Medulla oblongata (tissue), 1 donor: Measurements from ENCODE around the gene ACTN1.
A peak's percentile ranks its signal among the peaks of the same experiment; 100 is the strongest.

ENCODE experiments used
- DNase-seq: peaks from one replicate; pipeline ENCODE4 v3.0.0-alpha.2; 2015; ENCODE audit errors: extremely low spot score

Gene ACTN1

DNA sequence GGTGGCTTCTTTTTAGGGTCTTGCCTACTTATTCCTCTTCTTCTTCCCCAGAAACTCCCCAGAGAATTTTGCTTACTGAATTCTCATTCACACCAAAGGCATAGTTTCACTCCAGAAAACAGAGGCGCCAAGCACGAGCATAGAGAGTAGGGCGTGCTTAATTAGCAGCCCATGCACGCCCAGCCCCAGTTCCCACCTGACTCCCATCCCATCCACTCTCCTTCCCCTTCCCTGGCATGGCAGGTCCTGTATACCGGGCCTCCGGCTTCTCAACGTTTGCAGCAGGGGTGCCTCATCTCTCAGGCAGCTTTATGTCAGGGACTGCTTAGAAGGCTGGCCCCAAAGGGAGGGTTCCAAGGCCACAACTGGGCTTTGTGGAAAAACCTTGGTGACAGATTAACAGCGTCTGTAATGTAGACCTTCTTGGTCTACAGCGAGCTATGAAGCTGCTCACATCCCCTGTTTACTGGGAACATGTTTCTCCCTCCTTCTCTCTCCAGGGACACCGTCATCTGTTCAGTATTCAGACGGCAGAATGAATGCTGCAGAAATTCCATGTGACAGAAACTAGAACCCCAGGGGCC lies 62.7 kb downstream of the ACTN1 start:
- DNase-seq, result no peak

DNA sequence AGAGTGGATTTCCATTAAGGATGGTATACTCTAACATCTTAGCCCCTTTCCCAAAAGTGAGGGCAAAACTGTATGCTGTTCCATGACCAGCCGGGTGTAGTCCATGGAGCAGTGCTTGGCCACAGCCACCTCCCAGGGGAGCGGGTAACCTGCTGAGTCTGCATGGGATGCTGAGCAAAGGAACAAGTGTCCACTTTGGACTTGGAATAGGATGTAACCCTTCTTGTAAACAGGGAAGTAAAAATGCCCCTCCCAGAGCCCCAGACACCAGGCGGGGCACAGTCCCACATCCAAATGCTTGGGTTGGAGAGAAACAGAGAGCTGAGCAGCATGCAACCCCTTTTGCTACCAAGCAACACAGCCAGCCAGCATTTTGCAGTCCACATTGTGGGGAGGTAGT lies 65.6 kb downstream of the ACTN1 start:
- no peak for DNase-seq

DNA sequence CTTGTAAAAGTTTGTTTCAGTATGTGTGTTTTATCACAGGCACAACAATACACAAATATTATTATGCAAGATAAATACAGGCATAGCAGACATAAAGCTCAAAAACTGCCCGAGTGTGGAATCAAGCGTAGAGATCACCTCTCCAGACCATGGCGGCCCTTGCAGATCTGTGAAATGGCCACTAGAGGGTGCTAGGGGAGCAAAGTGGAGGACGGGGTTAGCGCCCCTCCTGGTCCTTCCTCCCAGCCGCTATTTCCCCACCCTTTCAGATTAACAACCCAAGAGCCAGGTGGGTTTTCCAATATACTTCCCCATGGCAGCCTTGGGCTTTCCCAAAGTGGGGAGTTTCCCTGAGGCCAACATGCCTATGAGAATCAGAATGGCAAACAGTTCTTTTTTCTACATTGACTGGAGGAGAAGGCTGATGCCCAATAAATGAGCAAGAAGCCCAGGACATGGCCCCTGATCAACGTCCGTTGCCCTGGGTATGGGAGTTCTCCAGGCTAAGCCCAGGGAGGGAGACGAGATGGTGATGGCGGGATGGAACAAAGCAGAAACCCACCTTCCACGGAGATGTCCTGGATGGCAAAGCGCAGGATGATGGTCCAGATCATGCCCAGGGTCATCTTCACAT lies 67.4 kb downstream of the ACTN1 start:
- peak; percentile 86 for DNase-seq

DNA sequence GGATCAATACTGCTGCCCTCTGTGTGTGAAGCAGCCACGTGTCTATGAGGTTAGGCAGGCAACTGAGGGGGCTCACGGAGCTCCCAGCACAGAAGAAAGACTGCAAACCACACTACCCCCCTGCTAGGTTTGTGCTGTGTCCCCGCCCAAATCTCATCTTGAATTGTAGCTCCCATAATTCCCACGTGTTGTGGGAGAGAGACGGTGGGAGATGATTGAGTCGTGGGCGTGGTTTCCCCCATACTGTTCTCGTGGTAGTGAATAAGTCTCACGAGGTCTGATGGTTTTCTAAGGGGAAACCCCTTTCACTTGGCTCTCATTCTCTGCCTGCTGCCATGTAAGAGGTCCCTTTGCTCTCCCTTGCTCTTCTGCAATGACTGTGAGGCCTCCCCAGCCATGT lies 68.6 kb downstream of the ACTN1 start:
- no peak for DNase-seq

DNA sequence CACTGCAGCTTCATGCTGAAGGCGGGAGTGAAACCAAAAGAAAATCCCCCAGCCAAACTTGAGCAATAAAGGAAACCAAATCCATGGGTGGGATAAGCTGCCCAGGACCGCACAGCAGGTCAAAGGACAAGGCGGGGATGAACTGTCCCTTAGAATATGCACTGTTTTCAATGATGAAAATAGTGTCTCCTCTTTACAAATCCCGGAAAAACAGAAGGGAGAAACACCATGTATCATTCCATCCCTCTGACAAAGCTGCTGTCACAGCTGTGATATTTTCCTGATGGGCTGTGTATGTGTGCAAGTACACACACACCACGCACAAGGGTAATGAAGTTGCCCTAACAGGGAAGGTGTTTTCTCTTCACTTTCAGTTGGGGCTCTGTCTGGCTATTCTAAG lies 70.3 kb downstream of the ACTN1 start:
- DNase-seq, result no peak

DNA sequence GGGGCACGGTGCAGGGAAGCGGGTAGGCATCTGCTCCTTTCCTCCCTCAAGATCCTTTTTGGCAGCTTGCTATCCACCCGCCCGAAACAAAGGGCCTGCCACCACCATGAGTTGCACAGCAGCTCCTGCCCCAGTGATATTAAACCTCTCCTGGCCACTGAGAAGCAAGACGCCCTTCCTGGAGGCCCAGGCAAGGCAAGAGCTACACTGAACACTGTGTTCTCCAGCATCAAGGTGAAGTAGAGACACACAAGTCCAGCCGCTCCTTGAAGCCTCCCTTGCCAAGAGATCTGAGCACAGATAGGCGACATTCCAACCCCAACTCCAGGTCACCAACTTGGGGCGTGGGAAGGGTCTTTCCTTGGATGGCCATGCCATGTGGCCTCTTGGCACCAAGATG lies 70.9 kb downstream of the ACTN1 start:
- no peak for DNase-seq

DNA sequence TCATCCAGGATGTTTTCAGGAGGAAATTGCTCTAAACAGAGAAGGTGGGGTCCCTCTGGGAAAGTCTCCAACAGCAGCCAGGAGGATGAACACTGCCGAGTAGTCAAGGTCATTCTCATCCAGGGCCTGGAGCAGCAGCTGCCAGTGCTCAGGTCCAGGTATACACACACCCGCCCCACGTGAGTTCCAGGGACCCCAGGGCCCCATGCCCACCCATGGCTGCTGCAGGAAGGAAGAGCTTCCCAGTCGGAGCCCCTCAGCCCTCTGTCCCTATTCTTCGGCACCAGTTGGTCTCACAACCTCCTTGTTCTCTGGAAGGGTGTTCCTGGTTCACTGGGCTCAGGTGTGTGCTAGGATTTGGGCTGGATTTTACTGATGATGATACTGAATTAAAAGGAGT lies 72.7 kb downstream of the ACTN1 start:
- DNase-seq, result no peak

DNA sequence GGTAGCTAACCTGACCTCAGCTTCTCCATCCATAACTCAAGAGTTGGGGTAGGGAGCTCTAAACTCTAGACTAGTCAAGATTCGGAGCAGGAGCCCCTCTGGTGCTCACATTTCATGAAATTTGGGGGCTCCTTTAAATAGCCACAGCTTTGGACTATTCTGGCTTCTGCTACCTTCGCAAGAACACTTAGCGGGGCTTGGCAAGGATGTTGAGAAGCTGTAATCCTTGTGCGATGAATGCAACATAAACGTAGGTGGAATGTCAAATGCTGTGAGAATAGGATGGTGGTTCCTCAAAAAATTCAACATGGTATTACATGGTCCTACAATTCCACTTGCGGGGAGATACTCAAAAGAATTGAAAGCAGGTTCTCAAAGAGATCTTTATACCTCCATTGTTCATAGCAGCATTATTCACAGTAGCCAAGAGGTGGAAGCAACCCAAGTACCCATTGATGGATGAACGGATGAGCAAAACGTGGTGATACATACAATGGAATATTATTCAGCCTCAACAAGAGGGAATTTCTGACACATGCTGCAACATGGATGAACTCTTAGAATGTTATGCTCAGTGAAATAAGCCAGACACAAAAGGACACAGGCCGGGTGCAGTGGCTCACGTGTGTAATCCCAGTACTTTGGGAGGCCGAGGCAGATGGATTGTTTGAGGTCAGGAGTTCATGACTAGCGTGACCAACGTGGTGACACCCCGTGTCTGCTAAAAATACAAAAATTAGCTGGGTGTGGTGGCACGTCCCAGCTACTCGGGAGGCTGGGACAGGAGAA lies 73.8 kb downstream of the ACTN1 start:
- DNase-seq, result no peak

DNA sequence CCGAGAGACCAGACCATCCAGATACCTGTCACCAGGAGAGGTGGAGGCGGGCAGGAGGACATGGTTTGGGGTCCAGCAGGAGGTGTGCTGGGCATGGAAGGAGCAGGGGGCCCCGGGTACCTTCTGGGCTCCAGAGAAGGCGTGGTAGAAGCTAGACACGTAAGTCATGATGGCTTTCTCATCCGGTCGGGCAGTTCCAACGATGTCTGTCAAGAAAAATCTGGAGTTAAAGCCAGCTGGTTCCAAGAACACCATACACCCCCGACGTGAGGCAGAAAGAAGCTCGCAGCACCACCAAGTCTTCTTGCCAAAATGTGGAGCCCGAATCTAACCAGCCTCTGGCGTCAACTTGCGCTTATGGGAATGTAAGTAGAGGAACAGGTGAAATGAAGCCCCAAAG lies 76.7 kb downstream of the ACTN1 start:
- DNase-seq, result no peak

DNA sequence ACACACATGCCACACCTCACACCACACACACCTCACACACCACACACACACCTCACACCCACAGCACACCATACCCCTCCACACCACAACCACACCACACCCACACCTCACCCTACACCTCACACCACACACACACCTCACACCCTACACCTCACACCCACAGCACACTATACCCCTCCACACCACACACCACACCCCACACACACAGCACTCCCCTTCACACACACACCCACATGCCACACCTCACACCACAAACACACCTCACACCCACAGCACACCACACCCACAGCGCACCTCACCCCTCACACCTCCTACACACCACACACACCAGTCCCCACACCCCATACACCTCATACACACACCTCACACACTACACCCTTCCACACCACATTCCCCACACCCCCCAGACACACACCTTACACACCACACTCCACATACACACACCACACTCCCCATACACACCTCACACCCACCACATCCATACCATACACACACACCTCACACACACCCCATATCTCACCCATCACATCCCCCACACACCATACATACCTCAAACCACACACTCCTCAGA lies 80.0 kb downstream of the ACTN1 start:
- DNase-seq, result no peak

DNA sequence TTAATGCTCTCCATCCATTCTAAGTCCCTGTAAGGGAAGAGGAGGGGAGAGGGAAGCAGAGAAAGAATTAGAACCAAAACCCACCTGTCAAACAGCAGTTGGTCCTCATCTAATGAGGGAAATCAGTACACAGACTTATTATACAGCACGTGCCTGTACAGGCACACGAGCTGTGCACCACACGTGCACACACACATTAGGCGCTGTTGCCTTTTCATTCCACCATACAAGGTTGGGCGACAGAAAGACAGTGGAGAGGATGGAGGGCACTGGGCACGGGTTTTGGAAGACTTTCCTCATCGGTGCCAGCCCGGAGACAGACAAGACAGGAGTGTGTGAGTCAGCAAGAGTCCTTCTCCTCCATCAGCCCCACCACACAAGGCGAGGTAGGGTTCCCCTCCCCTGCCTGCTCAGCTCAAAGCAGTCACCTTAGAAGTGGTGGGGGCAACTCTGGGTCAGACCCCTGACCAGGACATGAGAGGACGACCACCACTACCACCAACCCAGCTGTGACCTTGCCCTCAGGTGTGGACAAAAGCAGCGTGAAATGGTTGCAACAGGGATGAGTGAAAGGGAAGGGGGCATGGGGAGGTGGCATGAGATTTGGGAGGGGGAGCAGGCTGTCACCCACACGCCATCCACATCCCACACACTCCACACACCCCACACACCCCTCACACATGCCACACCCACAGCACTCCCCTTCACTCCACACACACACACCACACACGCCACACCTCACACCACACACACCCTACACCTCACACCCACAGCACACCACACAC lies 80.7 kb downstream of the ACTN1 start:
- no peak for DNase-seq

DNA sequence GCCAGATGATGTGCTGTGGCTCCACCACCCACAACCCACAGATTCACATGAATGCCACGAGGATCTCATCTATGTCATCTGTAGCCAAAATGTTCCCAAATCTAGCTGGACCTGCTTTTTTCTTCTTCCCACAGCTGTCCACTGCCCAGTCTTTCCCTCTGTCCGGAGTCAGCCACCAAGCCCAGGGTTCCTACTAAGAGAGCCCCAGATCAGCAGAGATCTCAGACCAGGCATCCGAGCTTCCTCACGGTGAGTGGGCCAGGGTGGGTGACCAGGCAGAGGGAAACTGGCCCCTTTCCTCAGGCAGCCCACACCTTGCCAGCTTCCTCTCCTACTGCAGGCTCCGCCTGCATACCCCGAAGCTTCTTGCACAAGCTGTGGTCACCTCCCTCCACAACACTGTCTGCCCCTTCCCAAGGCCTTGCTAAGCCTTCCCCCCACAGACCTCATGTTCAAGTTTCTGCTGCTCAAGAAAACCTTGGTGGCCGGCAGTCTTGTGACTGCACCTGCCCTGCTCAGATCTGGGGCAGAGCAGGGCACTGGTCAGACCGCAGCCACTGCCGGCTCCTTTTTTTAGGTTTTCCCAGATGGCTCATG lies 81.4 kb downstream of the ACTN1 start:
- DNase-seq, result no peak

DNA sequence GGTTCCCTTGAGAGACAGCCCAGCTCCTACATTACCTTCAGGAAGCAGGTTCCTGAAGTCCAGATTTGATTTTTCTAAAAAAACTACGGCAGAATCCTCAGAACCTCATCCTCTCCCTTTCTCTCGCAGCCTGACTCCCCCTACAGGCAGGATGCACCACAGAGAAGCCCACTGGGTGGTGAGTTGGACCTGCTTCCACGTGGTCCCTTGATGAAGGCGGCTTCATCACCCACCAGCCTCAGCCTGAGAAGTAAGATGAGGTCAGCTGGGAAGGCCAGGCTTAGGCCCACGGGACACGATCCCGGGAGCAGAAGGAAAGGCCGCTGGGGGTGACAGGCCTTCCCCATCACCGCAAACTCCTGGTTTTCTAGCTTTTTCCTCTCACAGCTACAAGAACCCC lies 83.0 kb downstream of the ACTN1 start:
- no peak for DNase-seq

DNA sequence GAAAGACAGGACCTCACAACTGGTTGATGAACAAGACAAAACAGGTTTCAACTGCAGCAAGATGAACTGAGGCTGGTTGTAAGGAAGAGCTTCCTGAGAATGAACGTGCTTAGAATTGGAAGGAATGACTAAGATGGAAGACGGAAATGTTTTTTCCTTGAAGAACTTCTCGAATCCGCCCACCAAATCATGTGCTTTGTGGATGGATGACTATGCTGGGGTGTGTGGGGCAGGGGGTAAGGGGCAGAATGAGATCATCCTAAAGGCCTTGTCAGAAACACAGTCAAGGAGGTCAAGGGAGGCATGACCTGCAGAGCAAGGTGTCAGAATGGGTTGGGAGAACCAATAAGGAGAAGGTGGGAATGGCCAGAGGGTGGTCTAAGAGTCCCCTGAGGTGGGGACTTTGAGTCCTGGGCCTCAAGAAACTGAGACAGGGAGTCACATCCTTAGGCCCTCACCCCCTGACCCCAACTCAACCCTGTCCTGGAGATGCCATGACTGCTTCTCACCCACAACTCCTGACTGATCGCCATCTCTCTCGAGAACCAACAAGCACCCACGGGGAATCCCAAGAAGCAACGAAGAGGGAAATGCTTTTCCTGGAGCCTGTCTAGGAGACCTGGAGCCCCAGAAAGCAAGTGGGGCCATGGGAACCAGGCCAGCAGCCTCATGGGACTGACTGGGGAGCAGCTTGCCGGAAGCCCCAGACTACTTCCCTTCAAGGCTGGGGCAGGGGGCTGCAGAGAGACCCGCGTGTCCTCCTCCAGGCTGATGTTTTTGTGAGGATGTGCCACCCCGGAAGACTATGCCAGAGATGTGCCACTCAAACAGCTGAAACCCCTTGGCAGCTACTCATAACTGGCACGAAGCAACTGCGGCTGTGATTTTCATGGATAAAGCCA lies 84.0 kb downstream of the ACTN1 start:
- no peak for DNase-seq

DNA sequence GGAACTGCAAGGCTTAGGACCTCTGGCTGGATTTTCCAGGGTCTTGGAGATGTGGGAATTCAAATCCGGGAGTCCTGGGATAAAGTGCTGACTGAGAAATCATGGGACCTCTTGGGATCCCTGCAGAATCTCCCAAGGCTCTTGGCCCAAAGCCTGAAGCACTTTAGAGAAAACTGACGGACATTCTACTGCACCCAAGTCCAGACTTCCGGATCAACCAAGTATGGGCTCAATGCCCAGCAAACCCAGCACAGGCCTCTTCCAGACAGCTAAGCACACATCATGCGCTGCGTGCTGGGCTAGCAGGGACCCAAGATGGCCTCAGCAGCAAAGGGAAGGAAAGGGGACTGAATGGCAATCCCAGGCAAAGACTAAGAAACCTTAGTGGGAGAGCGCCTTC lies 85.0 kb downstream of the ACTN1 start:
- DNase-seq, result no peak

DNA sequence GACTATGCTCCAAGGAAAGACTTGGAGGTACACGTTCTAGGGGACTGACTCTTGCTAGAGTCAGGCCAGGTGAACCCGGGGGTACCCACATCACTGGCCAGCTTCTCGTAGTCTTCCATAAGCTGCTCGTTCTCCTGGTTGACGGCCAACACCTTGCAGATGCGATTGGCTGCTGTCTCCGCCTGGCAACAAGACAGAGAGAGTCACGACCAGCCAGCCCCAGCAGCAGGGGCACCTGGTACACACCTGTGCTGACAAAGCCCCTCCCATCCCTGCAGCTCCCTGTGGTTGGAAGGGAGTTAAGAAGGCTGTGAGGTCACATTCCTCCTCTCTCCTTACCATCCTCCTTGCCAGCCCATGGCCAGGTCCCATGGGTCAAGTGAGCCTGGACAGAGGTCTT lies 85.5 kb downstream of the ACTN1 start:
- DNase-seq, result no peak

DNA sequence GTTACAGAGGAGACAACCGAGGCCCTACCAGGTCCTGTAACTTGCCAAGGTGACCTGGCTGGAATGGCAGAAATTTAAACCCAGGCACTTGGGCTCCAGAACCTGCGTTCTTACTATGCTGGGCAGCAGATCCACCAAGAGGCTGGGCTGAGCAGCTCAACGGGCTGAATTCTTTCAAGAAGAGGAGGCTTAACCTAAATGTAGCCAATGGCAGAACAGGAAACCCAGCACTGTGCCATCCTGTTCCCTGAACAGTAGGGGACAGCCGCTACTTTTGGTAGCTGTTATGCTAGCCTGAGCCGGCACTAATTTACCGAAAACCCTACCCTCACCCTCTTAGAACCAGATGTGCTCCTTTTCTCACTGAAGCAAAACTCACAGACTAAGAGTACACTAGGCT lies 86.1 kb downstream of the ACTN1 start:
- no peak for DNase-seq

DNA sequence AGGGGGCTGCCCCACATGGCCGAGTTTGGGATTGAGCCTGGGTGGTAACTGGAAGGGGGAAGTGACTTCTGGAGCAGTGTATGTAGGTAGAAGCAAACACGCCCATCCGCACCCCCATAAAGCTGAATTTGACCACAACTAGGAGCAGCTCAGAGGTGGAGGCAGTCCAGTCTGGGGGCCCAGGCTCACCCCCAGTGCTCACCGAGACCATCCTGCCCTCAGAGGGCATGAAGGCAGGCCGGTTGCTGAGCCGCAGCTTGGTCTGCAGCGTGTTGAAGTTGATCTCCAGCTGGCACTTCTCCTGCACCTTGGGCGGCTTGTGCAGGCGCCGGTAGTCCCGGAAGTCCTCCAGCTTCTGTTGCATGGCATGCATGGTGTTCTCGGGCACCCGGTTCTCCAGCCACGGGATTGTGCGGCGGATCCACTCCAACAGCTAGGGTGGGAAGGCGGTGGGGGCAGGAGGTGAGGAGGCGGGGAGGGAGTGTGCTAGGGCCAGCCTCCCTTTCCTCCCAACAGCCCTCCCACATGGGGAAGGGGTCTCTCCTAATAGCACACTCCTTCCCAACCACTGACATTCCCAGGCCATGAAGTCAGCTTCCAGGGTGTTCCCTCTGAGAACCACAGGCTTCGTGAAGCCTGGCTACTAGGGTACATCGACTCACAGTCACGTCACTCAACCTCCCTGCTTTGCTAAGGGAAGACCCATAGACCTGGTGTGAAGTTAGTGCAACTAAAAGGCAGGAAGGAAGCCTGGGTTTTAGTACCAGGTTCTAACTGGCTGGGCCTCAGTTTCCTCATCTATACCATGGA lies 87.0 kb downstream of the ACTN1 start:
- DNase-seq, result no peak

DNA sequence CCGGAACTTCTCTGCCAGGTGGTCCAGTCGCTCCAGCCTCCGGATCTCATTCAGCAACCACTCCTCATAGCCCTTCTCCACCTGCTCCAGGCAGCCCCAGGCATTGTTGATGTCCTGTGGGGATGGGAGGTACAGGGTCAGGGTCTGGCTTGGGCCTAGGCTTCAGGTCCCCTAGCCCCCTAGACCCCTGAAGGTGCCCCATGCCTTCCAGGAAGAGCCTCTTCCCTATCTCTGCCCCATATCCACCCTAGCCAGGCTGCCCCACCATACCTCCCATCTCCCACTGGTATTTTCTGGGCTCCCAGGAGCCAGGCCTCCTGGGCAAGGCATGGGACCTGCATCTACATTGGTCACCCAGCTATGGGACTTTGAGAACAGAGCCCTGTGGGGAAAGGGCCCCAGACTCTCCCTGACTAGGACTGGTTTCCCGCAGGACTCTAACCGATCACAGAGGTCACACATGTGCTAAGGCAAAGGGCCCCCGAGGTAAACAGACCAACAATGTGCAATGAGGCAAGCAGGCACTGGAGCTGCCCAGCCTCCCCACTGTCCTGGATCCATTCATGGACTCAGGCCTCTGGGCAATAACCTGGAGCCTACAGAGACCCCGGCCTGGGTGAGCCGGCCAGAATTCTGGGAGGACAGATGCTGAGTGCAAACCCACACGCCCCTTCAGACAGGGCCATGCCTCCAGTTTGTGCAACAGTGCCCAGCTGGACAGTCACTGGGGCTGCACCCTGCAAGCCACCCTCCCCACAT lies 88.8 kb downstream of the ACTN1 start:
- DNase-seq, result no peak
